IMR-90 (cell line): Measurements from ENCODE around the gene ATP5MC3. TPM values are rescaled to one million over a fixed set of nuclear protein-coding genes. Genes with fewer than 3 reads are reported as not detected.
A peak's percentile ranks its signal among the peaks of the same experiment; 100 is the strongest.

Experiments used
- ATAC-seq: fragments of 200-7000 bp; cut with Tn5 transposase; 2 replicates; pipeline ENCODE4 v1.9.1; 2020; ENCODE audit warnings: low read depth, mild to moderate bottlenecking, moderate library complexity
- BruUV-seq: library from RNA; stranded (reverse); fragments of 400-500 nt; replicated peaks from 2 replicates; lab custom pipeline; 2021; lab: Mats Ljungman, UMichigan
- CTCF ChIA-PET: fragments of 300-600 bp; formaldehyde crosslinking; extraction: SDS; loops from one replicate; lab custom pipeline; 2021; ENCODE audit warnings: antibody characterized with exemption; lab: Yijun Ruan, JAX
- POLR2A ChIA-PET: fragments of 300-600 bp; sonication (Branson Sonifier 250); formaldehyde crosslinking; loops from one replicate; lab custom pipeline; 2022; ENCODE audit warnings: antibody characterized with exemption; ENCODE audit not compliant: unreplicated experiment; lab: Charles Lee
- DNase-seq: peaks from one replicate; pipeline ENCODE4 v3.0.0; 2013
- H2AFZ ChIP-seq: replicated peaks from 2 replicates; pipeline ENCODE3; 2013; ENCODE audit warnings: low read length, mild to moderate bottlenecking; ENCODE audit not compliant: poor library complexity
- H2AK5ac ChIP-seq: 2 replicates; pipeline ENCODE4 v1.6.1; 2013; ENCODE audit warnings: low read depth, low read length, inconsistent platforms
- H2AK9ac ChIP-seq: replicated peaks from 2 replicates; pipeline ENCODE3; 2013; ENCODE audit warnings: mild to moderate bottlenecking, low read depth, low read length, moderate library complexity; ENCODE audit not compliant: poor library complexity
- H2BK120ac ChIP-seq: 2 replicates; pipeline ENCODE4 v1.6.1; 2013; ENCODE audit warnings: low read depth, low read length, inconsistent platforms
- H2BK15ac ChIP-seq: 3 replicates; pipeline ENCODE4 v1.6.1; 2013; ENCODE audit warnings: low read depth, low read length, inconsistent platforms
- H2BK20ac ChIP-seq: 2 replicates; pipeline ENCODE4 v1.6.1; 2013; ENCODE audit warnings: low read depth, mild to moderate bottlenecking, inconsistent platforms, low read length, moderate library complexity
- H2BK5ac ChIP-seq: 2 replicates; pipeline ENCODE4 v1.6.1; 2013; ENCODE audit warnings: mild to moderate bottlenecking, low read depth, low read length, inconsistent platforms; ENCODE audit not compliant: poor library complexity, severe bottlenecking
- H3K14ac ChIP-seq: replicated peaks from 2 replicates; pipeline ENCODE4 v1.6.1; 2013; ENCODE audit warnings: low read depth, low read length, inconsistent platforms
- H3K18ac ChIP-seq: 2 replicates; pipeline ENCODE4 v1.6.1; 2013; ENCODE audit warnings: low read depth, low read length, control low read depth
- H3K23ac ChIP-seq: 2 replicates; pipeline ENCODE4 v1.6.1; 2013; ENCODE audit warnings: low read depth, low read length, inconsistent platforms
- H3K27ac ChIP-seq: 2 replicates; pipeline ENCODE4 v1.5.1; 2013; ENCODE audit warnings: mild to moderate bottlenecking, control low read depth, low read length; ENCODE audit not compliant: insufficient read depth
- H3K27me3 ChIP-seq: 2 replicates; pipeline ENCODE4 v1.6.1; 2013; ENCODE audit warnings: low read length; ENCODE audit not compliant: control insufficient read depth, insufficient read depth
- H3K36me3 ChIP-seq: 2 replicates; pipeline ENCODE4 v1.6.1; 2013; ENCODE audit warnings: low read length, mixed read lengths; ENCODE audit not compliant: control insufficient read depth, insufficient read depth
- H3K4ac ChIP-seq: 2 replicates; pipeline ENCODE4 v1.6.1; 2013; ENCODE audit warnings: low read depth, low read length, inconsistent platforms
- H3K4me1 ChIP-seq: 2 replicates; pipeline ENCODE4 v1.6.1; 2013; ENCODE audit warnings: low read length, mixed read lengths; ENCODE audit not compliant: control insufficient read depth, insufficient read depth
- H3K4me2 ChIP-seq: 2 replicates; pipeline ENCODE4 v1.6.1; 2013; ENCODE audit warnings: low read depth, mild to moderate bottlenecking, control low read depth, low read length, moderate library complexity
- H3K4me3 ChIP-seq: 2 replicates; pipeline ENCODE4 v1.5.1; 2013; ENCODE audit warnings: low read depth, mild to moderate bottlenecking, control low read depth, low read length, moderate library complexity; ENCODE audit not compliant: insufficient read depth
- H3K56ac ChIP-seq: 2 replicates; pipeline ENCODE4 v1.6.1; 2013; ENCODE audit warnings: low read length, inconsistent platforms; ENCODE audit not compliant: insufficient read depth; ENCODE audit errors: extremely low read depth
- H3K79me1 ChIP-seq, 2 experiments: 2 replicates each; pipeline ENCODE4 v1.6.1; 2013; ENCODE audit warnings: low read length in 2 of 2, inconsistent platforms in 1 of 2, low read depth in 1 of 2
- H3K9ac ChIP-seq: 2 replicates; pipeline ENCODE4 v1.6.1; 2013; ENCODE audit warnings: low read depth, low read length, control low read depth
- H3K9me1 ChIP-seq: 2 replicates; pipeline ENCODE4 v1.6.1; 2013; ENCODE audit warnings: low read length, inconsistent platforms; ENCODE audit not compliant: insufficient read depth
- H3K9me3 ChIP-seq: 2 replicates; pipeline ENCODE4 v1.6.1; 2013; ENCODE audit warnings: low read length; ENCODE audit not compliant: control insufficient read depth, insufficient read depth
- H4K20me1 ChIP-seq: 2 replicates; pipeline ENCODE4 v1.6.1; 2013; ENCODE audit warnings: low read length, inconsistent platforms; ENCODE audit not compliant: insufficient read depth
- H4K5ac ChIP-seq: 2 replicates; pipeline ENCODE4 v1.6.1; 2013; ENCODE audit warnings: mild to moderate bottlenecking, low read depth, low read length, control low read depth
- H4K8ac ChIP-seq, 2 experiments: 2 replicates each; pipeline ENCODE4 v1.6.1; 2013; ENCODE audit warnings: low read depth in 2 of 2, low read length in 2 of 2, control low read depth in 1 of 2, inconsistent platforms in 1 of 2
- H4K91ac ChIP-seq: 2 replicates; pipeline ENCODE4 v1.6.1; 2013; ENCODE audit warnings: low read depth, low read length, inconsistent platforms; ENCODE audit not compliant: insufficient read depth
- ELK1 ChIP-seq: fragments of 150-350 bp; IDR thresholded peaks from 2 replicates; pipeline ENCODE4 v1.6.1; 2016; ENCODE audit warnings: low read depth, mild to moderate bottlenecking, low read length, moderate library complexity, borderline replicate concordance
- WGBS, 2 experiments: methylation state at CpG; one replicate each; pipeline versions ENCODE4 v1.1.5 to v1.1.7; 2013; ENCODE audit warnings: missing lambda C conversion rate in 2 of 2; ENCODE audit not compliant: insufficient read length in 1 of 2; ENCODE audit errors: extremely low coverage in 2 of 2; 5-methylcytosine and 5-hydroxymethylcytosine counted together
- dilution Hi-C: fragments of 300-500 bp; cut with HindIII; formaldehyde crosslinking; loops from one replicate; pipeline ENCODE4 v1.14.3; 2018; ENCODE audit warnings: low sequenced_read_pairs; ENCODE audit not compliant: unreplicated experiment
- in situ Hi-C: fragments of 300-500 bp; cut with MboI; formaldehyde crosslinking; loops from 3 replicates; pipeline ENCODE4 v1.14.3; 2019; ENCODE audit warnings: low sequenced_read_pairs, inconsistent platforms, mixed read lengths
- intact Hi-C: fragments of 100-400 bp; cut with micrococcal nuclease; formaldehyde crosslinking; loops from 2 replicates; pipeline ENCODE4 v1.10.0; 2022
- polyA plus RNA-seq, 3 experiments: library from polyadenylated mRNA; depleted of rRNA; stranded (reverse); fragments of >200 nt; gene quantifications; 2 replicates each; pipeline ENCODE4 v1.2.3, GENCODE V29; 2012; ENCODE audit warnings: low replicate concordance in 1 of 3
- total RNA-seq: library from RNA; depleted of rRNA; stranded (reverse); fragments of >200 nt; gene quantifications from 2 replicates; pipeline ENCODE4 v1.2.3, GENCODE V29; 2012

The ATP5MC3 gene
- total and polyA plus RNA-seq, 2 of the 4 experiments (the other 2 are of a cell fraction), result 167 to 365 TPM

GRCh38 chr2:175180701-175181103 lies 808 bp downstream of the ATP5MC3 start:
- no peak for TF ChIP-seq ELK1
- peak overlapping the region; percentile 82 for H2AK5ac ChIP-seq
- ChIA-PET CTCF (no interaction called here), POLR2A (no interaction called here)
- no peak overlapping the region for H2BK120ac ChIP-seq
- peak overlapping the region; percentile 97 for H2AK9ac ChIP-seq
- no peaks in the 10 kb centered on the region for H3K9me1 ChIP-seq
- peak overlapping the region; percentile 71; the same call in 1 of the 2 replicates for H4K91ac ChIP-seq
- peak overlapping the region; percentile 94 for H3K4ac ChIP-seq
- peak overlapping the region; percentile 100 for H3K9ac ChIP-seq
- H2BK15ac ChIP-seq, result no peak overlapping the region
- H3K4me3 ChIP-seq, result peak overlapping the region; percentile 89
- 0 out of 2 replicates have a peak, but pooled peaks cover 3% of the 10 kb centered on the region for H4K20me1 ChIP-seq
- peak overlapping the region; percentile 75 for H3K56ac ChIP-seq
- H3K79me1 ChIP-seq, result peaks cover 9 to 17% of the 10 kb centered on the region in 2 experiments
- H3K14ac ChIP-seq, result peak overlapping the region; percentile 97
- H4K5ac ChIP-seq, result peak overlapping the region; percentile 91
- peak overlapping the region; percentile 94 for H3K4me2 ChIP-seq
- peak; percentile 73 for ATAC-seq
- H4K8ac ChIP-seq, result peak overlapping the region; percentile 95 to 99
- H2BK5ac ChIP-seq, result peak overlapping the region; percentile 53
- H3K23ac ChIP-seq, result peak overlapping the region; percentile 96
- peak overlapping the region; percentile 97 for H2AFZ ChIP-seq
- peak; percentile 41 for DNase-seq
- H3K36me3 ChIP-seq, result peaks cover 11% of the 10 kb centered on the region
- in situ Hi-C loops (no loop called here), intact Hi-C loops (no loop called here), dilution Hi-C loops (no loop called here)
- H3K27ac ChIP-seq, result peak overlapping the region; percentile 97
- no peaks in the 10 kb centered on the region for H3K9me3 ChIP-seq
- no TSS peak for BruUV-seq
- H3K18ac ChIP-seq, result peak overlapping the region; percentile 50
- no CpG with 5 or more reads among the region's 10 CpGs for WGBS, 2 experiments
- no peaks in the 10 kb centered on the region for H3K27me3 ChIP-seq
- H3K4me1 ChIP-seq, result no peaks in the 10 kb centered on the region
- no peak overlapping the region for H2BK20ac ChIP-seq
